Neural progenitor cell (in vitro differentiated cells): ENCODE data around the gene SLC20A1.

Experiments used
- CTCF ChIP-seq: fragments of 200-600 bp; sonication (generic); IDR thresholded peaks from 2 replicates; pipeline ENCODE4 v1.5.1; 2017; ENCODE audit warnings: antibody characterized with exemption, mild to moderate bottlenecking
- EZH2 ChIP-seq: fragments of 200-600 bp; sonication (generic); IDR thresholded peaks from 2 replicates; pipeline ENCODE4 v1.6.1; 2017; ENCODE audit warnings: antibody characterized with exemption, mild to moderate bottlenecking, moderate library complexity
- EZH2phosphoT487 ChIP-seq: fragments of 200-600 bp; sonication (generic); IDR thresholded peaks from 2 replicates; pipeline ENCODE4 v1.6.1; 2017; ENCODE audit warnings: antibody characterized with exemption

GRCh38 chr2:112666761-112667122 lies 21.0 kb downstream of the SLC20A1 start:
- TF ChIP-seq CTCF (no peak), EZH2 (no peak), EZH2phosphoT487 (no peak)
